ENCODE measurements around the gene FBXW4. TPM values are rescaled to one million over a fixed set of nuclear protein-coding genes. Genes with fewer than 3 reads are reported as not detected.

The FBXW4 gene
- total and polyA plus RNA-seq, 2 of the 8 experiments (the other 6 are each of a cell fraction or from before 2014, with no cell fraction given), result 29.0 to 32.8 TPM

- no peak overlapping the region for H2BK5ac ChIP-seq (ENCODE audit: low read depth, low read length)
- no peak for FAIRE-seq
Observed at GRCh38 chr10:101732096-101732495, 37.1 kb upstream of the FBXW4 start.

More at GRCh38 chr10:101732096-101732495, 37.1 kb upstream of the FBXW4 start:
- Histone ChIP-seq H4K20me1 (replicated peaks in 1 of 2; ENCODE audit: control insufficient read depth in 1 of 2, insufficient read depth in 2 of 2, low read length in 2 of 2) (no peaks in the 10 kb centered on the region), H3K4me1 (replicated peaks in 1 of 4; ENCODE audit: control insufficient read depth in 3 of 4, insufficient read depth in 4 of 4, low read length in 3 of 4) (no peaks in the 10 kb centered on the region), H3K27ac (ENCODE audit: low read depth, low read length) (no peak overlapping the region), H4K91ac (replicated peaks; ENCODE audit: insufficient read length, low read length) (no peak overlapping the region), H3K56ac (replicated peaks; ENCODE audit: insufficient read length, low read depth, low read length) (no peak overlapping the region), H3K79me1 (ENCODE audit: low read depth, low read length) (no peaks in the 10 kb centered on the region), H2AFZ (ENCODE audit: low read length) (no peak overlapping the region), H3K9ac (replicated peaks in 1 of 4; ENCODE audit: extremely low read depth in 1 of 4, low read depth in 3 of 4, low read length in 3 of 4) (no peak overlapping the region), H3K9me3 (ENCODE audit: insufficient read depth in 2 of 2, low read depth in 1 of 2, low read length in 1 of 2) (no peaks in the 10 kb centered on the region), H2BK15ac (ENCODE audit: low read length) (no peak overlapping the region), H3K4me2 (ENCODE audit: insufficient read depth in 1 of 2, low read depth in 2 of 2, low read length in 2 of 2) (no peak overlapping the region), H2BK20ac (ENCODE audit: low read length) (no peak overlapping the region), H4K5ac (ENCODE audit: insufficient read length, low read depth, low read length) (no peak overlapping the region), H2AK5ac (ENCODE audit: low read depth, low read length) (no peak overlapping the region), H2BK120ac (replicated peaks; ENCODE audit: low read depth, low read length) (no peak overlapping the region), H3K36me3 (ENCODE audit: control insufficient read depth in 2 of 4, insufficient read depth in 4 of 4, low read length in 3 of 4) (no peaks in the 10 kb centered on the region), H3K18ac (ENCODE audit: extremely low read depth, low read length) (no peak overlapping the region), H4K8ac (ENCODE audit: extremely low read depth, insufficient read depth, low read length) (no peak overlapping the region), H2BK12ac (ENCODE audit: low read depth, low read length) (no peak overlapping the region), H3K79me2 (ENCODE audit: control insufficient read depth in 1 of 2, insufficient read depth in 2 of 2, low read length in 2 of 2) (no peaks in the 10 kb centered on the region), H3K4ac (replicated peaks; ENCODE audit: insufficient read length, low read depth, low read length) (no peak overlapping the region), H3K27me3 (replicated peaks in 1 of 4; ENCODE audit: control insufficient read depth in 3 of 4, extremely low read depth in 1 of 4, insufficient read depth in 3 of 4, low read length in 3 of 4) (no peaks in the 10 kb centered on the region), H3K14ac (ENCODE audit: insufficient read length) (no peak overlapping the region), H3K4me3 (ENCODE audit: extremely low read depth in 1 of 4, insufficient read depth in 2 of 4, low read depth in 3 of 4, low read length in 4 of 4) (no peak overlapping the region), H3K23ac (ENCODE audit: insufficient read length) (no peak overlapping the region), H3K23me2 (ENCODE audit: low read depth, low read length) (no peaks in the 10 kb centered on the region)
- CTCF ChIA-PET (ENCODE audit: partially characterized antibody), result interaction anchor here (0.6 to 1.3 kb wide), 5 partner anchors 12 to 264 kb away, joined by 3 to 8 read pairs (median 4); no protein-coding TSS in a partner anchor
- no peak for TF ChIP-seq ZNF274 (IDR thresholded peaks at IDR 0.05; ENCODE audit: borderline replicate concordance, extremely low read depth, low read length)
- DNase-seq (ENCODE audit: low read depth in 1 of 2, low spot score in 2 of 2), result no peak
- WGBS, 2 experiments (ENCODE audit: extremely low coverage in 1 of 2, insufficient coverage in 1 of 2, insufficient read length in 1 of 2, insufficient replicate concordance in 2 of 2, low coverage in 1 of 2, low lambda C conversion rate in 2 of 2, missing lambda C conversion rate in 1 of 2), result 81% methylated on average over 1 of the region's 1 CpG; no CpG with 5 or more reads in 1 of the 2 experiments
- POLR2A ChIA-PET (ENCODE audit: partially characterized antibody), result interaction anchor here (0.6 to 0.7 kb wide), 2 partner anchors 28 to 107 kb away, joined by 3 read pairs; no protein-coding TSS in a partner anchor

All from H1 (cell line).